Esophagus squamous epithelium (tissue), 4 donors: ENCODE measurements around the gene PLXDC1.

ENCODE experiments used
- POLR2A ChIP-seq, 4 donors: fragments of 450-650 bp; IDR thresholded peaks; one replicate each; pipeline ENCODE4 v1.6.1; 2017; ENCODE audit warnings: antibody characterized with exemption in 4 of 4, mild to moderate bottlenecking in 4 of 4, moderate library complexity in 3 of 4
- TF ChIP-seq, protein P1 (sequence below), 6 experiments: fragments of 450-650 bp in 4 of 6; fragments of 200-600 bp in 2 of 6; sonication (generic) in 2 of 6; IDR thresholded peaks; one replicate each; pipeline ENCODE4 v1.5.1; 2016 to 2019; ENCODE audit warnings: antibody characterized with exemption in 6 of 6, mild to moderate bottlenecking in 4 of 6, moderate library complexity in 4 of 6

- TF ChIP-seq, protein P1, sequence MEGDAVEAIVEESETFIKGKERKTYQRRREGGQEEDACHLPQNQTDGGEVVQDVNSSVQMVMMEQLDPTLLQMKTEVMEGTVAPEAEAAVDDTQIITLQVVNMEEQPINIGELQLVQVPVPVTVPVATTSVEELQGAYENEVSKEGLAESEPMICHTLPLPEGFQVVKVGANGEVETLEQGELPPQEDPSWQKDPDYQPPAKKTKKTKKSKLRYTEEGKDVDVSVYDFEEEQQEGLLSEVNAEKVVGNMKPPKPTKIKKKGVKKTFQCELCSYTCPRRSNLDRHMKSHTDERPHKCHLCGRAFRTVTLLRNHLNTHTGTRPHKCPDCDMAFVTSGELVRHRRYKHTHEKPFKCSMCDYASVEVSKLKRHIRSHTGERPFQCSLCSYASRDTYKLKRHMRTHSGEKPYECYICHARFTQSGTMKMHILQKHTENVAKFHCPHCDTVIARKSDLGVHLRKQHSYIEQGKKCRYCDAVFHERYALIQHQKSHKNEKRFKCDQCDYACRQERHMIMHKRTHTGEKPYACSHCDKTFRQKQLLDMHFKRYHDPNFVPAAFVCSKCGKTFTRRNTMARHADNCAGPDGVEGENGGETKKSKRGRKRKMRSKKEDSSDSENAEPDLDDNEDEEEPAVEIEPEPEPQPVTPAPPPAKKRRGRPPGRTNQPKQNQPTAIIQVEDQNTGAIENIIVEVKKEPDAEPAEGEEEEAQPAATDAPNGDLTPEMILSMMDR (IDR thresholded peaks at IDR 0.05) = no peak
- no peak for TF ChIP-seq POLR2A (IDR thresholded peaks at IDR 0.05)
These were observed 58.7 kb downstream of the PLXDC1 start for GRCh38 chr17:39092692-39093230.
